WTC11 (cell line): Measurements from ENCODE around the gene FKBP5. TPM values are rescaled to one million over a fixed set of nuclear protein-coding genes. Genes with fewer than 3 reads are reported as not detected.

Experiments used
- ATAC-seq: fragments of 200-7000 bp; cut with Tn5 transposase; 2 replicates; pipeline ENCODE4 v1.10.0; 2021; ENCODE audit warnings: mild to moderate bottlenecking, moderate library complexity
- CTCF ChIA-PET: fragments of 300-600 bp; sonication (Branson Sonifier 250); formaldehyde crosslinking; loops from one replicate; lab custom pipeline; 2021; ENCODE audit warnings: antibody characterized with exemption; lab: Charles Lee
- POLR2A ChIA-PET: fragments of 350-600 bp; sonication (Branson Sonifier 250); formaldehyde crosslinking; loops from one replicate; lab custom pipeline; 2021; ENCODE audit warnings: antibody characterized with exemption; lab: Charles Lee
- DNase-seq: peaks from one replicate; pipeline ENCODE4 v3.0.0; 2021; ENCODE audit warnings: low spot score
- H3K27ac Mint-ChIP-seq: 2 replicates; pipeline ENCODE4 v1.8.0; 2021; ENCODE audit warnings: mixed read lengths
- H3K27me3 Mint-ChIP-seq: 2 replicates; pipeline ENCODE4 v1.8.0; 2021; ENCODE audit warnings: low read depth, mild to moderate bottlenecking, moderate library complexity, mixed read lengths
- H3K36me3 Mint-ChIP-seq: 2 replicates; pipeline ENCODE4 v1.8.0; 2021; ENCODE audit warnings: mixed read lengths
- H3K4me1 Mint-ChIP-seq: 2 replicates; pipeline ENCODE4 v1.8.0; 2022; ENCODE audit warnings: mixed read lengths
- H3K4me3 Mint-ChIP-seq: 2 replicates; pipeline ENCODE4 v1.8.0; 2021; ENCODE audit warnings: mild to moderate bottlenecking, moderate library complexity, mixed read lengths
- H3K9me3 Mint-ChIP-seq: 2 replicates; pipeline ENCODE4 v1.8.0; 2021; ENCODE audit warnings: mixed read lengths
- CBFB ChIP-seq: sonication (generic); formaldehyde crosslinking; IDR thresholded peaks from 2 replicates; pipeline ENCODE4 v1.8.1; 2022; ENCODE audit warnings: mild to moderate bottlenecking, low read depth, missing genetic modification reagents
- FOXP4 ChIP-seq: sonication (generic); formaldehyde crosslinking; IDR thresholded peaks from 2 replicates; pipeline ENCODE4 v1.8.0; 2022; ENCODE audit warnings: mild to moderate bottlenecking, missing genetic modification reagents
- HMGXB4 ChIP-seq: sonication (generic); formaldehyde crosslinking; IDR thresholded peaks from 2 replicates; pipeline ENCODE4 v1.8.1; 2023; ENCODE audit warnings: mild to moderate bottlenecking, moderate library complexity, missing genetic modification reagents
- IRF2 ChIP-seq: sonication (generic); formaldehyde crosslinking; IDR thresholded peaks from 2 replicates; pipeline ENCODE4 v1.8.0; 2022; ENCODE audit warnings: low read depth, missing genetic modification reagents, borderline replicate concordance
- KAT7 ChIP-seq: sonication (generic); formaldehyde crosslinking; IDR thresholded peaks from 2 replicates; pipeline ENCODE4 v1.8.1; 2023; ENCODE audit warnings: missing genetic modification reagents, mild to moderate bottlenecking, borderline replicate concordance
- MAX ChIP-seq: sonication (generic); formaldehyde crosslinking; IDR thresholded peaks from 2 replicates; pipeline ENCODE4 v1.8.0; 2022; ENCODE audit warnings: mild to moderate bottlenecking, missing genetic modification reagents
- NFATC4 ChIP-seq: fragments of 250-450 bp; sonication (Bioruptor Pico); IDR thresholded peaks from 2 replicates; pipeline ENCODE4 v1.9.0; 2021; ENCODE audit warnings: mild to moderate bottlenecking
- NR2C2 ChIP-seq: sonication (generic); formaldehyde crosslinking; IDR thresholded peaks from 2 replicates; pipeline ENCODE4 v1.8.0; 2022; ENCODE audit warnings: mild to moderate bottlenecking, missing genetic modification reagents
- RORB ChIP-seq: fragments of 250-450 bp; sonication (Bioruptor Pico); IDR thresholded peaks from 2 replicates; pipeline ENCODE4 v1.9.0; 2021; ENCODE audit warnings: mild to moderate bottlenecking
- SP1 ChIP-seq: sonication (generic); formaldehyde crosslinking; conservative IDR thresholded peaks from 2 replicates; pipeline ENCODE4 v1.8.1; 2022; ENCODE audit warnings: missing genetic modification reagents
- ZNF138 ChIP-seq: sonication (generic); formaldehyde crosslinking; conservative IDR thresholded peaks from 2 replicates; pipeline ENCODE4 v1.8.1; 2022; ENCODE audit warnings: mild to moderate bottlenecking, moderate library complexity, missing genetic modification reagents
- ZNF219 ChIP-seq: sonication (generic); formaldehyde crosslinking; IDR thresholded peaks from 2 replicates; pipeline ENCODE4 v1.8.0; 2023; ENCODE audit warnings: missing genetic modification reagents, mild to moderate bottlenecking, borderline replicate concordance
- ZNF317 ChIP-seq: sonication (generic); formaldehyde crosslinking; IDR thresholded peaks from 2 replicates; pipeline ENCODE4 v1.8.1; 2023; ENCODE audit warnings: low read depth, mild to moderate bottlenecking, moderate library complexity, missing genetic modification reagents, borderline replicate concordance
- ZNF423 ChIP-seq: fragments of 250-450 bp; sonication (Bioruptor Pico); IDR thresholded peaks from 2 replicates; pipeline ENCODE4 v2.1.2; 2022; ENCODE audit warnings: mild to moderate bottlenecking, moderate library complexity
- total RNA-seq: library from RNA; stranded (reverse); gene quantifications from 3 replicates; pipeline ENCODE4 v1.2.3, GENCODE V29; 2021
- TF ChIP-seq, protein P1 (sequence below): sonication (generic); formaldehyde crosslinking; IDR thresholded peaks from 2 replicates; pipeline ENCODE4 v1.8.0; 2022; ENCODE audit warnings: missing genetic modification reagents
- TF ChIP-seq, protein P2 (sequence below): sonication (generic); formaldehyde crosslinking; conservative IDR thresholded peaks from 2 replicates; pipeline ENCODE4 v1.8.1; 2022; ENCODE audit warnings: mild to moderate bottlenecking, missing genetic modification reagents
- TF ChIP-seq, protein P3 (sequence below): sonication (generic); formaldehyde crosslinking; IDR thresholded peaks from 2 replicates; pipeline ENCODE4 v1.8.1; 2022; ENCODE audit warnings: low read depth, mild to moderate bottlenecking, moderate library complexity, missing genetic modification reagents, borderline replicate concordance
- TF ChIP-seq, protein P4 (sequence below): sonication (generic); formaldehyde crosslinking; IDR thresholded peaks from 2 replicates; pipeline ENCODE4 v1.8.1; 2023; ENCODE audit warnings: mild to moderate bottlenecking, missing genetic modification reagents
- TF ChIP-seq, protein P5 (sequence below): sonication (generic); formaldehyde crosslinking; IDR thresholded peaks from 2 replicates; pipeline ENCODE4 v1.8.1; 2023; ENCODE audit warnings: mild to moderate bottlenecking, missing genetic modification reagents
- TF ChIP-seq, protein P6 (sequence below): fragments of 250-450 bp; sonication (Bioruptor Pico); IDR thresholded peaks from 2 replicates; pipeline ENCODE4 v1.9.0; 2021; ENCODE audit warnings: moderate library complexity, mild to moderate bottlenecking, inconsistent platforms, borderline replicate concordance

Gene FKBP5
- total RNA-seq, 1 experiment from 2014 or later, result 27.2 TPM

DNA sequence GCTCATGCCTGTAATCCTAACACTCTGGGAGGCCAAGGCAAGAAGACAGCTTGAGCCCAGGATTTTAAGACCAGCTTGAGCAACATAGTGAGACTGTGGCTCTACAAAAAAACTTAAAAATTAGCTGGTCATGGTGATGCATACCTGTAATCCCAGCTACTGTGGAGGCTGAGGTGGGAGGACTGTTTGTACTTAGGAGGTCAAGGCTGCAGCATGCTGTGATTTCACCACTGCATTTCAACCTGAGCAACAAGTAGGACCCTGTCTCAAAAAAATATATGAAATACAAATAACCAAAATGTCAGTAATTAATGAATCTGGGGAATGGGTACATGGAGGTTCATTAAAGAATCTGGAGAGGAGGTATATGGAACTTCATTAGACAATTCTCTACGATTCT, 9.9 kb downstream of the FKBP5 start:
- Mint-ChIP-seq H3K4me1 (peaks cover 25% of the 10 kb centered on the region), H3K4me3 (no peak overlapping the region), H3K27me3 (no peaks in the 10 kb centered on the region; the same call in 1 of the 2 replicates), H3K36me3 (peaks cover 8% of the 10 kb centered on the region), H3K9me3 (peaks cover 4% of the 10 kb centered on the region; the same call in 1 of the 2 replicates), H3K27ac (no peak overlapping the region)
- POLR2A ChIA-PET, result no interaction called here
- ATAC-seq (no peak), DNase-seq (no peak)
- CTCF ChIA-PET, result interaction anchor here (3.0 kb wide), 1 partner anchor 58 kb away, joined by 9 read pairs; the partner anchor contains the start of gene ARMC12
- TF ChIP-seq ZNF138 (CRISPR knock-in tag) (no peak), HMGXB4 (CRISPR knock-in tag) (no peak), ZNF317 (CRISPR knock-in tag) (no peak), FOXP4 (CRISPR knock-in tag) (no peak), NFATC4 (no peak), CBFB (no peak), ZNF423 (CRISPR knock-in tag) (no peak), IRF2 (no peak), KAT7 (CRISPR knock-in tag) (no peak), MAX (CRISPR knock-in tag) (no peak), RORB (CRISPR knock-in tag) (no peak), ZNF219 (CRISPR knock-in tag) (no peak), SP1 (no peak), NR2C2 (CRISPR knock-in tag) (no peak)
- TF ChIP-seq, protein P1, sequence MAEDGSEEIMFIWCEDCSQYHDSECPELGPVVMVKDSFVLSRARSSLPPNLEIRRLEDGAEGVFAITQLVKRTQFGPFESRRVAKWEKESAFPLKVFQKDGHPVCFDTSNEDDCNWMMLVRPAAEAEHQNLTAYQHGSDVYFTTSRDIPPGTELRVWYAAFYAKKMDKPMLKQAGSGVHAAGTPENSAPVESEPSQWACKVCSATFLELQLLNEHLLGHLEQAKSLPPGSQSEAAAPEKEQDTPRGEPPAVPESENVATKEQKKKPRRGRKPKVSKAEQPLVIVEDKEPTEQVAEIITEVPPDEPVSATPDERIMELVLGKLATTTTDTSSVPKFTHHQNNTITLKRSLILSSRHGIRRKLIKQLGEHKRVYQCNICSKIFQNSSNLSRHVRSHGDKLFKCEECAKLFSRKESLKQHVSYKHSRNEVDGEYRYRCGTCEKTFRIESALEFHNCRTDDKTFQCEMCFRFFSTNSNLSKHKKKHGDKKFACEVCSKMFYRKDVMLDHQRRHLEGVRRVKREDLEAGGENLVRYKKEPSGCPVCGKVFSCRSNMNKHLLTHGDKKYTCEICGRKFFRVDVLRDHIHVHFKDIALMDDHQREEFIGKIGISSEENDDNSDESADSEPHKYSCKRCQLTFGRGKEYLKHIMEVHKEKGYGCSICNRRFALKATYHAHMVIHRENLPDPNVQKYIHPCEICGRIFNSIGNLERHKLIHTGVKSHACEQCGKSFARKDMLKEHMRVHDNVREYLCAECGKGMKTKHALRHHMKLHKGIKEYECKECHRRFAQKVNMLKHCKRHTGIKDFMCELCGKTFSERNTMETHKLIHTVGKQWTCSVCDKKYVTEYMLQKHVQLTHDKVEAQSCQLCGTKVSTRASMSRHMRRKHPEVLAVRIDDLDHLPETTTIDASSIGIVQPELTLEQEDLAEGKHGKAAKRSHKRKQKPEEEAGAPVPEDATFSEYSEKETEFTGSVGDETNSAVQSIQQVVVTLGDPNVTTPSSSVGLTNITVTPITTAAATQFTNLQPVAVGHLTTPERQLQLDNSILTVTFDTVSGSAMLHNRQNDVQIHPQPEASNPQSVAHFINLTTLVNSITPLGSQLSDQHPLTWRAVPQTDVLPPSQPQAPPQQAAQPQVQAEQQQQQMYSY (CRISPR knock-in tag), result no peak
- TF ChIP-seq, protein P2, sequence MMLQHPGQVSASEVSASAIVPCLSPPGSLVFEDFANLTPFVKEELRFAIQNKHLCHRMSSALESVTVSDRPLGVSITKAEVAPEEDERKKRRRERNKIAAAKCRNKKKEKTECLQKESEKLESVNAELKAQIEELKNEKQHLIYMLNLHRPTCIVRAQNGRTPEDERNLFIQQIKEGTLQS (CRISPR knock-in tag), result no peak
- TF ChIP-seq, protein P3, sequence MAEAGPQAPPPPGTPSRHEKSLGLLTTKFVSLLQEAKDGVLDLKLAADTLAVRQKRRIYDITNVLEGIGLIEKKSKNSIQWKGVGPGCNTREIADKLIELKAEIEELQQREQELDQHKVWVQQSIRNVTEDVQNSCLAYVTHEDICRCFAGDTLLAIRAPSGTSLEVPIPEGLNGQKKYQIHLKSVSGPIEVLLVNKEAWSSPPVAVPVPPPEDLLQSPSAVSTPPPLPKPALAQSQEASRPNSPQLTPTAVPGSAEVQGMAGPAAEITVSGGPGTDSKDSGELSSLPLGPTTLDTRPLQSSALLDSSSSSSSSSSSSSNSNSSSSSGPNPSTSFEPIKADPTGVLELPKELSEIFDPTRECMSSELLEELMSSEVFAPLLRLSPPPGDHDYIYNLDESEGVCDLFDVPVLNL, result no peak
- TF ChIP-seq, protein P4, sequence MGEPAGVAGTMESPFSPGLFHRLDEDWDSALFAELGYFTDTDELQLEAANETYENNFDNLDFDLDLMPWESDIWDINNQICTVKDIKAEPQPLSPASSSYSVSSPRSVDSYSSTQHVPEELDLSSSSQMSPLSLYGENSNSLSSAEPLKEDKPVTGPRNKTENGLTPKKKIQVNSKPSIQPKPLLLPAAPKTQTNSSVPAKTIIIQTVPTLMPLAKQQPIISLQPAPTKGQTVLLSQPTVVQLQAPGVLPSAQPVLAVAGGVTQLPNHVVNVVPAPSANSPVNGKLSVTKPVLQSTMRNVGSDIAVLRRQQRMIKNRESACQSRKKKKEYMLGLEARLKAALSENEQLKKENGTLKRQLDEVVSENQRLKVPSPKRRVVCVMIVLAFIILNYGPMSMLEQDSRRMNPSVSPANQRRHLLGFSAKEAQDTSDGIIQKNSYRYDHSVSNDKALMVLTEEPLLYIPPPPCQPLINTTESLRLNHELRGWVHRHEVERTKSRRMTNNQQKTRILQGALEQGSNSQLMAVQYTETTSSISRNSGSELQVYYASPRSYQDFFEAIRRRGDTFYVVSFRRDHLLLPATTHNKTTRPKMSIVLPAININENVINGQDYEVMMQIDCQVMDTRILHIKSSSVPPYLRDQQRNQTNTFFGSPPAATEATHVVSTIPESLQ (CRISPR knock-in tag), result no peak
- TF ChIP-seq, protein P5, sequence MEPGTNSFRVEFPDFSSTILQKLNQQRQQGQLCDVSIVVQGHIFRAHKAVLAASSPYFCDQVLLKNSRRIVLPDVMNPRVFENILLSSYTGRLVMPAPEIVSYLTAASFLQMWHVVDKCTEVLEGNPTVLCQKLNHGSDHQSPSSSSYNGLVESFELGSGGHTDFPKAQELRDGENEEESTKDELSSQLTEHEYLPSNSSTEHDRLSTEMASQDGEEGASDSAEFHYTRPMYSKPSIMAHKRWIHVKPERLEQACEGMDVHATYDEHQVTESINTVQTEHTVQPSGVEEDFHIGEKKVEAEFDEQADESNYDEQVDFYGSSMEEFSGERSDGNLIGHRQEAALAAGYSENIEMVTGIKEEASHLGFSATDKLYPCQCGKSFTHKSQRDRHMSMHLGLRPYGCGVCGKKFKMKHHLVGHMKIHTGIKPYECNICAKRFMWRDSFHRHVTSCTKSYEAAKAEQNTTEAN (CRISPR knock-in tag), result no peak
- TF ChIP-seq, protein P6, sequence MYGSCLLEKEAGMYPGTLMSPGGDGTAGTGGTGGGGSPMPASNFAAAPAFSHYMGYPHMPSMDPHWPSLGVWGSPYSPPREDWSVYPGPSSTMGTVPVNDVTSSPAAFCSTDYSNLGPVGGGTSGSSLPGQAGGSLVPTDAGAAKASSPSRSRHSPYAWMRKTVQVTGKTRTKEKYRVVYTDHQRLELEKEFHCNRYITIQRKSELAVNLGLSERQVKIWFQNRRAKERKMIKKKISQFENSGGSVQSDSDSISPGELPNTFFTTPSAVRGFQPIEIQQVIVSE (CRISPR knock-in tag), result no peak
- TF ChIP-seq, all 79 proteins: peak for 0
